GM23248 (cell line): Measurements from ENCODE around the gene CCDC196.

Experiments used
- EZH2 ChIP-seq: fragments of 200-600 bp; sonication (generic); IDR thresholded peaks from 2 replicates; pipeline ENCODE4 v1.6.1; 2018; ENCODE audit warnings: antibody characterized with exemption, mild to moderate bottlenecking; ENCODE audit not compliant: insufficient read depth, poor library complexity, severe bottlenecking
- EZH2phosphoT487 ChIP-seq: fragments of 200-600 bp; sonication (generic); IDR thresholded peaks from 2 replicates; pipeline ENCODE4 v1.6.1; 2018; ENCODE audit warnings: antibody characterized with exemption, moderate library complexity, mild to moderate bottlenecking, low read depth; ENCODE audit not compliant: insufficient read depth

DNA sequence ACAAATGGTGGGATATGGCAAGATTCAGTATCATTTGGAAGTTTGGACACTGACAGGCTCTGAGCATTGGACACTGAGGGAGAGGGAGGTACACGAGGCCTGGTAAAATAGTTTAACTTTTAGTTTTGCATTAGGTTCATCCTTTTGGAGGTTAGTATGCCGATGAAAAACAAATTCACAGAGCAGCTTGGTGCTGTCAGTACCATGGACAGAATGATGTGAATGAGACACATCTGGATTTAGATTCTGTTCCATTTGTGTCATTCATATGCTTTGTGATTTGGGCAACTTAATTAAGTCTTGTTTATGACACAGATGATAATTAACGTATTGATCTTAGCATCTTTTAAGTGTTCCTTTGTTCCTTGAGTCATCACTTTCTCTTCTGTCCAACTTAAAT lies 55.5 kb downstream of the CCDC196 start:
- TF ChIP-seq EZH2phosphoT487 (no peak), EZH2 (no peak)
